Measurements from ENCODE around the gene RPS14.

The RPS14 gene

DNA sequence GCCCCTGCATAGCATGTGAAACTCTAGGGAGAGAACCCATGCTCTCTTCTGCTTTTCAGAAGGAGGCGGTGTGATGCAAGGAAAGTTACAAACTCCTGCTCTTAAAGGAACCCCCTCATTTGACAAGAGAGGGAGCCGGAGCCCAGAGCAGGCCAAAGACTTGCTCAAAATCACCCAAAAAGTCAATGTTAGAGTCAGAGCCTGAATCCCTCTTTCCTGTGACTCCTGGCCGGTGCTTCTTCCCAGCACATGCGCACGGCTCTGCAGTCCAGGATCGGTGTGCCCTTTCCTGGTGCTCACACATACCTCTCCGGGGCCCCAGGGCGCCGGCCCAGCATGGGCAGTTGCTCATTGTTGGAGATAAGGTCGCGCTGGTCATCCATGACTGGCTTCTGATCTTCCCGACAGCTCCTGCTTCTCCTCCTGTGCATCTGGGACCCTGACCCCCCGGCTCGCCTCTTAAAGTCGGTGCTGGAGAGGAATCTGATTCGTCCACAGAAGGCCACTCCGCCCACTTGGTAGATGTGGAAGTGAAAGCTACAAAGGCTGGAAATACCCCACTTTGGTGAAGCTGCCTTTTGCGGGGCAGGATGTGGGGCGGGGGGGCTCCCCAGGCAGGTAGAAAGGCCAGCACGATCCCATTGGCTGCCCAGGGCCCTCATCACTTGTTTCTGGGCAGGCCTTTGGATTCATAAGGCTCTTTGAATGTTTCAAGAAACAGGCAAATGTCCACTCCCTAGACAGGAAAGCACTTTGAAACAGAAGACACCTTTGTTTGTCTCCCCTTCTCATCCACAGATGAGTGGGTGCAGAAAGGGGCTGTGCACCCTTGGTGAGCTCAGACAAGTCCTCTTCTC lies 37.0 kb downstream of the RPS14 start, which contains the start of gene CD74:
Gene CD74, minus strand, starts transcription at position 592 of the 857 bp plus-strand sequence. Its CDS starts 161 bp downstream, at position 431.
- DNase-seq = peak; percentile 80 to 99 (median 92)

DNA sequence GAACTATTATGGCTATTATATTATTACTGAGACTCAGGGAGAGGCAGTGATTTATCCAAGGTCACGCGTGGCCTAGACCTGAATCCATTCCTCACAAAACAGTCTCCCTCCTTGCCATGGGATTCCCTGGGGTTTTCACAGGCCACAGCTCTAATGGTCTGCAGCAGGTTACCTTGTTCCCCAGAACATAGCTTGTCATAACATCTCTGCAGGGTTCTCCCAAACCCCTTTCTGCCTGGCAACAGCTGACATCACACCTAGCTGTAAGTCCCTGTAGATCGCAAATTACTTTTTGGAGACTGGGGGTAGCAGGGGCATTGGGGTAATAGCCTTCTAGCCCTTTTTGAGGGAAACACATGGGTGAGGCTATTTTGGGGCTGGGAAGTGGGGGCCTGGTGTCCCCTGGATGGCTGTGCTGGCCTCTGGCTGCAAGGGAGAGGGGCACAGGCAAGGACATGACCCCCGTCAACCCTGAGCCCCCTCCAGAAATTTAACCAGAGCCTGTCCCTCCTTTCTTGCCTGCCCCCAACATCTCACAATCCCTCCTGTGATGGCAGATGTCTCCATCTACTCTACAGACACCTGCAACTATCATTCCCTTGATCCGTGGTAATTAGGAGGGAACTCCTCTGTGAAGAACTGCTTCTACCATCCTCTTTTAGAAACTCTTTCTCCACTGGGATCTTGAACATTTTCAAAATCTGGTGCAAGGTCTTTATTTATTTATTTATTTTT lies 38.1 kb downstream of the RPS14 start:
- peak in 4 of 5 experiments; percentile 48 to 92 (median 58) for DNase-seq

DNA sequence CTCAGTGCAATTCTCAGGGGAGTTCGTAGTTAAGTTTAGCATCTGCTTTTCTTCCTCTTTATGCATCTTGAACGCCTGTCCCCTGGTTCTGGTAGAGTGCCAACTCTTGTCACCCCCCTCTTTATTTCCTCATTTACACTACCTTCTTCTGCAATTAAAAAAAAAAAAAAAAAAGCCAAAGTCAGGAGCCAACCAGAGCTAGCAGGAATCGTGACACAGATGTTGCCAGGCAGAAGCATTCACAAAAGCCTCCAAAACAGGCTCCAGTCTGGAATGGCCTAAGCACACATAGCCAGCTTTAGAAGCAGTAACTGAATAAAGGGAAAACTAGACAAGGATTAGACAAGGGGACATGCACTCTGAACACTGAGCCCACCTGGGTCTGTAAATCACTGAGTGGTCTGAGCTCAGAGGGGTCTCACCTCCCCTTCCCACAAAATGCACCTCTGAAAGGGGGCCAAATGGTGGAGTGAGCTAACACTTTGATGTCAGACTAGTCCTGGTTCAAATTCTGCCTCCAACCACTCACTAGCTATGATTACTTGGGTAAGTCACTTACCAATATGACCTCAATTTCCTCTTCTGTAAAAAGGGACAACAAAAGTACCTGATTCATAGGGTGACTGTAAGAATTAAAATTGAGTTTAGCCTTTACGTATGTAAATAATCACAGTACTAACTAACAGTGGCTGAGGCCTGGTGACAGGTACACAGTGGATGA lies 38.9 kb downstream of the RPS14 start:
- DNase-seq = peak in 4 of 5 experiments; percentile 12 to 87 (median 49)

DNA sequence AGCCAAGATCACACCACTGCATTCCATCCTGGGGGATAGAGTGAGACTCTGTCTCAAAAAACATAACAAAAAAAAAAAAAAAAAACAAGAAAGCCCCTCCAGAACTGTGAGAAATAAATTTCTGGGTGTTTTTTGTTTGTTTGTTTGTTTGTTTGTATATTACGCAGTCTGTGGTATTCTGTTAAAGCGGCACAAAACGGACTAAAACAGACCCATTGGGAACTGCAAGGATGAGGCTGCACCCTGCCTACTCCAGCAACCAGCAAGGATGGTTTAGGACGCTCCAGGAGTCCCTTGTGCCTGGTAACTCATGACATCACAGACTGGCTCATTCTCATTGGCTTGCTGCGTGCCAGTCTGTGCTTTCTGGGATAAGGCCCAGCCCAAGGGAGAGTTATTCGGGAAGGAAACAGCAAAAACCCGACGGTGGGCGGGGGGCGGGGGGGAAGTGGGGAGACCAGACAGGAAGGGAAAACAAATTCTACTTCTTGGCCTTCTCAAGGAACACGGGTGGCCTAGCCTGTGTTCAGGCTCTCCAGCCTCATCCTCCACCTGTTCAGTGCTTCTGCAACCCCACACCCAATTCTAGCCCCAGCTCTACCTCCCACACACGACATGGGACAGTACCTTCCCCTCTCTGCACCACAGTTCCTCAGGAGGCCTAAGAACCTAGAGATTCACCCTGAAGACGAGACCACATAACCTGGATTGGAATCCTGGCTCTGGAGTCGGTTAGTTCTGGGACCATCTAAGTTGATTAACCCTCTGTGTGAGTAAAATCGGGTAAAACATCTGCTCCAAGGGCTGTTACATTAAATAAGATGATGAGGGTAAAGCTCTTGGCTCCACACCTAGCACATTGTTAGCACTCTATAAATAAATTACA lies 39.7 kb downstream of the RPS14 start:
- peak in 4 of 5 experiments; percentile 14 to 85 (median 34) for DNase-seq

DNA sequence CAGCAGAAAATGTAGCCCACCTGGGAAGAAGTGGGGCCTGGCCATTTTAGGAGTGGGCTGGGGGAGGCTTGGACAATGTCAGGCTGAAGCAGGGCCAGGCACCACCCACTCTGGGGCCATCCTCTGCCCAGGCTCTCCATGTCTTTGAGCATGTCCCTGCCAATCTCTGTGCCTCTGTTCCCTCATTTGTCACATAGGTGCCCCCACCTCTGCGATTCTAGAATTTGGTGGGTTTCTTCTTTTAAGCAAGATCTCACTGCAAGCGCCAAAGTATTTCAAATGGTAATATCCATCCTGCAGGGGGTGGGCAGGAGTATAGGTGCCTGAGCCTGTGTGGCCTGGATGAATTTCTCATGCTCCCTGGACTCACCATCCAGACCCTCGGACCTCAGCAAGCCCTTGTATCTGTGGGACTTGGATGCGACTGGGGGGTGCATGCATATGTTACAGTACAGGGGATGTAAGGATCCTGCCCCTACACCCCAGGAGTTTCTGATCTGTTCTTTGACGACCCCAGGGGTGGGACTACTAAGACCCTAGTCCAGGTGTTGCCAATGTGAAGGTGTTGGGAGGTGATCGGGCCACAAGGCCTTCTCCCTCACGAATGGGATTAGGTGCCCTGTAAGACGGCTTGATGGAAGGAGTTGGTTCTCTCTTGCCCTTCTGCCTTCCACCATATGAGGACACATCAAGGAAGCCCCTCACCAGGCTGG lies 41.2 kb downstream of the RPS14 start:
- no peak for DNase-seq

DNA sequence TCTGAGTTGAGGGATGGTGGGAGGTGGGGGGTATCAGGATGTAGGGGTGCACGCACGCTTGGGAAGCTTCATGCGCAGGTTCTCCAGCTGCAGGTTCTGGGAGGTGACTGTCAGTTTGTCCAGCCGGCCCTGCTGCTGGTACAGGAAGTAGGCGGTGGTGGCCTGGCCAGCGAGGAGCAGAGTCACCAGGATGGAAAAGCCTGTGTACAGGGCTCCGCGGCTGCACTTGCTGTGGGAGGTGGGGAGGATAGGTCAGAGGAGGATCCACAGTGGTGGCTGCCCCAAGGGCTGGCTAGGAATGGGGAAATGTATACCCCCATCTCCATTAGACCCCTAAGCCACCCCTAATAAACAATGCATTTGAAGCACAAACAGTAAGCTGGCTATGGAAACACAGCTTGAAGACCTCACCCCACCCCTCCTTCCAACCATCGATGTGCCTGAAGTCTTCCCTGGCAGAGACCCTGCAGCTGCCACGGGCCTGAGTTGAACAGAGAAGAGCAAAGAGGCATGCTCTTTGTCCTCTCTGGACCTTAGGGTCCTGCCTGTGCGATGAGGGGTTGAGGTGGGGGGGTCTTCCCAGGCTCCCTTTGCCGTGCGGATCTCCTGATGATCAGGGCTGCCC lies 42.3 kb downstream of the RPS14 start:
- no peak for DNase-seq

DNA sequence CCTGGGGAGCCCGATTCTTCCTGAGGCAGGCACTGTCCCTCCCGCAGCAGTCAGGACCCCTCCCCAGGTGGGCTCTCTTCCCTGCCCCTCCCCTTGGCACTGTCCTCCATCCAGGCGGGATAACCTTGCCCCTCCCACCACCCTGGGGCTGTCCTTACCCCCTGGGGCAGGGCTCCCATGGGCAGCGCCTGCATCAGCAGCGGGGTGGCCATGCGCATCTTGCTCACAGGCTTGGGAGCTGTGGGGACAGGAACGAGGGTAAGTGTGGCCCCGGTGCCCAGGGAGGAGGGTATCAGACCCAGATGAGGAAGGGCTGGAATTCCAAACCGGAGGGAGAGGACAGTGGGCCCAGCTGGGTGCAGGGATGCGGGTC lies 42.8 kb downstream of the RPS14 start:
- DNase-seq = no peak

DNA sequence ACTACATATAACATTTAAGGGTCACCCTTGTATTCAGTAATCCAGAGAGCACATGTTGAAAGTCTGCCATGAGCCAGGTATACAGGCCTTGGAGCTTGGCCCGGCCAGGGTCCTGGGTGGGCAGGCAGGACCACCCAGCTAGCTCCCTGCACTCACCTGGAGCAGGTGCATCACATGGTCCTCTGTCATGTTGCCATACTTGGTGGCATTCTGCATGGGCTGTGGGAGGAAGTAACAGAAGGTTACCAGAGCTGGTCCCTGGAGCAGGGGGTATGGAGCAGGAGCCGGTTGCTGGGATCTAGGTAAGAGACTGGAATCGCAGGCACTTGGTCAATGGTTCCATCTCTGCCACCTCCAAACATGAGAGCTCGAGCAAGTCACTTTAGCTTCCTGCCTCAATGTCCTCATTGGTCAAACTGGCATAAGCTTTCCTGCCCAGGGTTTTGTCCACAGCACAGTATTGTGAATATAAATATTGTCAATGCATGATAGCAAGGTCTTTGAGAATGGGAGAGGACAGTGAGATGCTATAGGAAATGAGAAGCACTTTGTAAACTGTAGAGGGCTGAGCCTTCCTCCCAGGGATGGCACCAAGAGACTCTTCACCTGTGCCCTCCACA lies 43.3 kb downstream of the RPS14 start:
- DNase-seq = no peak

DNA sequence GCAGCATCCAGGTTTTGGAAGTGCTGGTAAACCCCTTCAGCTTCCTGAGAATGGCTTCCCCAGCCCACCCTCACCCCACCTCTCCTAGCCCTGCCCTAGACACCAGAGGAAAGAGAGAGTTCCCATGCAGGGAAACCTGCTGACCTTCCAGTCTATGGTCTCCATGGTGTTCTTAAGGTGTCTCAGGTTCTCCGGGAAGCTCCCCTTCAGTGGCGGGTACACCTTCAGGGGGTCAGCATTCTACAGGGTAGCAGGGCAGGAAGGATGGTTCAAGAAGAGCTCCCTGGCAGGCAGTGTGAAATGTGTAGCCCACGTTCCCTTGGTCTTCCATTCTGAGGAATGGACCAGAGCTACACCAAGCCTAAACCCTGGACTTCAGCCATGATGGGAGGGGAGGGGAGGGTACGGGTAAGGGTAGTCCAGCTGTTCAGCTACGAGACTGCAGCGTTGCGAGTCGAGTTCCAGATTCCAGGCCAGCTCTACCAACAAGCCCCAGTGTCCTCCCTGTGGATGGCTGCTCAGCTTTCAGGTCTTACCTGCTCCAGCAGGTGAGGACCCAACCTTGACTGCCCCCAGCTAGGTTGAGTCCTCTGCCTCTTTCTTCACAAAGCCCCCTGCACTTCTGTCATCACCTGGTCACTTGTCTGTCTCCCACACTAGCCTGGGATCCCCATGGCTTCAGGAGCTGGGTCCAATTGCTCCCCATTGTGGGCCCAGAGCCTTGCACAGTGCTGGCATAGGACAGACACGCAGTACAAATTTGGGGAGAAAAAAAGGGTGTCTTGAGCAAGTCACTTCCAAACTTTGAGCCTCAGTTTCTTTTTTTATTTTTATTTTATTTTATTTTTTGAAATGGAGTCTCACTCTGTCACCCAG lies 44.4 kb downstream of the RPS14 start:
- DNase-seq = no peak

DNA sequence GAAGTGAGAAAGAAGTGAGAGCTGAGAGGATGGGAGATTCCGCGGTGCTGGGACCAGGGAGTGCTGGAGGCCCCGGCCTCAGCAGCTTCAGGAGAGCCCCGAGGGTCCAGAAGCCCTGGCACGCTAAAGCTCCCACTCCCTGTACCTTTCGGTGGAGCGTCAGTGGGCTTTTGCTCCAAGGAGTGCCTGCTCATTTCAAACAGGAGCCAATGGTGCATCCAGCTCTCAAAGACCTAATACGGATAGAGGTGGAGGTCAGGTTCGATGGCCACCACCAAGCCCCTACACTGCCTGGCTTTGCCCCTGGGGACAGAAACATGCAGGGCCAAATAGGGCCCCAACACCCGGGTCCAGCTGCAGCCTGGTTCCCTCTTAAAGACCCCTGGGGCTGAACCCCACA lies 45.0 kb downstream of the RPS14 start:
- no peak for DNase-seq

DNA sequence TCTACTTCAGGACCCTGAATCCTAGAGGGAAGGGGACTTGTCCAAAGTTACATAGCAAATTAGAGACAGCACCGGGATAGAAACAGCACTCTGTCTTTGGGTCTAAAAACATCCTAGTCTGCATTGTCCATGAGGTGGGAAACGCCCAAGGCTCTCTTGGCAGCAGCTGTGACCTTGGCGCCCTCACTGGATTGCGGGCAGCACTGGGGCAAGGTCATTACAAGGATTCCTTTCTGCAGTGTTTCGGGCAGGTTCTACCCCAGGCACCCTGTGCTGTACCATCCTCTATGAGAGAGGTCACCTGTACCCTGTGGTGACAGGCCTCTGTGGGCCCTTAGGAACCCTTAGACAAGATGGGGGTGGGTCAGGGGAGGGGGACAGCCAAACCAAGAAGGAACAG lies 45.4 kb downstream of the RPS14 start:
- no peak for DNase-seq

DNA sequence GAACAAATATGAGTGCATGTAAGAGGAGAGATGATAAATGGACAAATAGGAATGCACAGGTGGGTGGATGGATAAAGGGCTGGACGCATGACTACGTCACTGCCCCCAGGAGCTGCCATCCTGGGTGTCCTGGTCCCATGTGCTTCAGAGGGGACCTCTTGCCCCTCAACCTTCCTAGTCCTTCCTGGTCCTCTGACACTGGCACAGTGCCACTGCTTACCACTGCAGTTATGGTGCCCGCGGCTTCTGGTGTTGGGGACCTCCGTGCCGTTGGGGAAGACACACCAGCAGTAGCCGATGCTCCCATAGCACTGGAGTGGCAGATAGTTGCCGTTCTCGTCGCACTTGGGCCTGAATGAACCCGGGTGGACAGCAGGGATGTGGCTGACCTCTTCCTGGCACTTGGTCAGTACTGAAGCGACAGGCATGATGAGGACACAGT lies 46.6 kb downstream of the RPS14 start:
- no peak for DNase-seq

DNA sequence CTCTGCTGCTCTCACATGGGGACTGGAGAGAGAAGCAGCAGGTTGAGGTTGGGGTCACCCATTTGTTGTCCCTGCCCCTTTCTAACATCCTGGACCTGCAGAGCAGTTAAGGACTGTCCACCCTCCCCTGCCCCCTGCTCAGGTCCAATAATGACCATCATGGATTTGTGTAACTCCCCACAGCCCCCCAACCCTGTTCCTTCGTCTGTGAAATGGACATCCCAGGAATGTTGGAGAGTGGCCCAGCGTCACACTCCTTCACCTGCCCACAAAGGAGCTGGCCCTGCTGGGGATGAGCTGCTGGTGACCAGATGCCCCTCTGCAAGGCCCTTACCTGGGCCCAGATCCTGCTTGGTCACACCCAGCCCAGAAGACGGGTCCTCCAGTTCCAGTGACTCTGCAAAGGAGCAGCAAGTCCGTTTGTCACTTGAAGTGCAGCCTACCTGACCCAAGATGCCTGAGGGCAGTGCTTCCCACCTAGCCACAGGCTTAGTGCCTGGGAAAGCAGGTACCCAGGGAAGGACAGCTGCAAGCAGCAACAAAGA lies 47.2 kb downstream of the RPS14 start:
- DNase-seq = no peak

DNA sequence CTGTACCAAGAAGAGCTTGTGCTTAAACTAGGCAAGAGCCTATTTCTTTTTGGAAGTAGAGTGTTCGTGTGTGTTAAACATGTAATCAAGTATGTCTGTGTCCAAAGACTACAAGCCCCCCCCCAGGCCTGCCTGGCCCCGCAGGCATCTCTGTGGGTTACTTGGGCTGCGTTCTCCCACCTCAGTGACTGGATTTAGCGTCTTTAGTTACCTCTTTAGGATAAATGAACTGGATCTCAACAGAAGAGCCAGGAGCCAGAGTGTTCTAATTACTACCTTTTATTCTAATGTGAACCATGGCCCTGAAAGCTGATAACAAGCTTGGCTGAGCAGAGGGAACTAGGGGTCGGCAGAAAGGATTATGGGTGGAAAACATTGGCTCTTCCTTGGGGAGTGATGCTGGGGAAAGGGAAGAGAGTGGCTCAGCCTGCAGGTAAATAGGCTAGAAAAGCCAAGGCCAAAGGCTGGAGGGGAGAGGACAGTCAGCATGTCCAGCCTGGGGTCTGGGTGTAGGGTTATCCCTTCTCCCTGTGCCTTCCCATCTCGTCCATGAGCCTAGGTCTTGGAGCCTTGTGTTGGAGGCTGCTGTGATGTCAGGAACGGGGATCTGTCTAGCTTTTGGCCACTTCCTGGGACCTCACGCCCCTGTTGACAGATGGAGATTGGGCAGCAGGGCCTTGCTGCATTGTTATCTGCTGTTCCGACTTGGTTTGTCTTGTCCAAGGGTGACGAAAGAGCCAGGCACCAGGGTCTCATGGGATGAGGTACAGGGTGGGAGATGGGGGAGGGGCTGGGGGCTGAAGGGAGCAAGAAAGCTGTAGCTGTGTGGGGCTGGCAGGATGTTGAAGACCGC lies 47.9 kb downstream of the RPS14 start:
- no peak for DNase-seq

DNA sequence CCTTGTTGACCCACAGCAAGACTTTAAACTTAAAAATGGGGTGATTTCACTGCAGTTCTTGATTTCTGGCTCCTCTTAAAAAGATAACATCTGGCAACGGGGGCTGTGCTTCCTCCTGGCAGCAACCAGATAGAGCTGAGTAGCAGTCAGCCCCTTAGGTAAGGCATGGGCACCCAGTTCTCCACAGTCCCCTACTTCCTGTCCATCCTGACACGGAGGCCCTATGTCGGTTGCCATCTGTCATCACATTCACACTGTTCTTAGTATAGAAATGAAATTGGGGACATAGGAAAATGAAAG lies 48.5 kb downstream of the RPS14 start:
- no peak for DNase-seq

DNA sequence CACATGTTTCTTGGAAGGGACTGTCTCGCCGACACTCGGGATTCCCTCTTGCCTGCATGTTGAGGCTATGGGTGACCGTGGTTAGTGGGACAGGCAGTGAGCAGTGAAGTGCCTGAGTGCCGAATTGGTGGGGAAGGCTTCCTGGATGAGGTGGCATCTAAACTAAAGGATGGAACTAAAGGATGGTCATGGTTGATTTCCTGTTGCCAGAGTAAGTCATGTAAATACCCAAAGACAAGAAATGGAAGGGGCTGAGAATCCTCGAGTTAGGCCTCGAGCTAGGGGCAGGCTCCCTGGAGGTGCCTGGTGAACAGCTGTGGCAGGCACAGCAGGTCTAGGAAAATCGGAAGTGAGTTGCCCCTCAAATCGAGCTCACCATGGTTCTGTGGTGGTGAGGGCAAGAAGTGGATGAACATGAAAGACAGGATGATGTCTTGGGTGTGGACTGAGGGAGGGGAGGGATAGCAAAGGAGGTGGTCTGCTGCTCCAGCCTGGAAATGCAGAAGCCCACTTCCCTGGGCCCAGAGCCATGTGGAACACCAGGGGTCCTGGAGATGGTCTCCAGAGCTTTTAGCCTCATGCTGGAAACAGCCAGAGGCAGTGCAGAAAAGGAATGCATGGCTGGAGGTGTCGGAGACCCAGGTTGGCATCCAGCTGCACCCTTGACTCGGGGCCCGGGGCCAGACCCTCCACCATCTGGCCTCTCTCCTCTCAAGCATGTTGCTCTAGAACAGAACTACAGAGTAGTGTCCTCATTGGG lies 49.0 kb downstream of the RPS14 start:
- DNase-seq = no peak

DNA sequence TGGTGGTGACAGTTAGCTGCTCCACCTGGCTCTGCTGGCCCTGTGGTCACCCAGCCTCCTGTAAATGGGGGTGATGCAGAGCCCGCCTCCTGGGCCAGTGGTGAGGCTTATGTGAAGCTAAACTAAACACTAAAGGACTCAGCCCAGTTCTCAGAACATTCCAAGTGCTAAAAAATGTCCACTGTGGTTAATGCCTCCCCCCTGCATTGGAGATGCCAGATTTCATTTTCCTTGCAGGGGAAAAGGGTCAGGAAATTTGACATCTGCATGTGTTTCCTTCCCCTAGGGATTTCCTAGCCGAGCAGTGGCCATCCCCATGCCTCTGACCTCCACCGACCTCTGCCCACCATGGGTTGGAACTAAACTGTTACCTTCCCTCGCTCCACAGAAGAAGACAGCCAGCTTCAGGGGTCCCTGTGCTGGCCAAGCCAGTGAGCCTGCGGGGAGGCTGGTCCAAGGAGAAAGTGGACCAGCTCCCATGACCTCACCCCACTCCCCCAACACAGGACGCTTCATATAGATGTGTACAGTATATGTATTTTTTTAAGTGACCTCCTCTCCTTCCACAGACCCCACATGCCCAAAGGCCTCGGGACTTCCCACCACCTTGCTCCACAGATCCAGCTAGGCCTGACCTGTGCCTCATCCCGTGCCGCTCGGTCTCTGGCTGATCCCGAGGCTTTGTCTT lies 49.9 kb downstream of the RPS14 start:
- no peak for DNase-seq

All from T-helper 2 cell (primary cell).